HepG2 (cell line): ENCODE data around the gene LITAF. TPM values are rescaled to one million over a fixed set of nuclear protein-coding genes. Genes with fewer than 3 reads are reported as not detected.

Experiments
- ERF ChIP-seq: IDR thresholded peaks from 2 replicates; pipeline ENCODE4 v1.6.1; 2018; ENCODE audit warnings: missing biosample characterization, missing genetic modification reagents
- MEIS2 ChIP-seq: sonication (generic); formaldehyde crosslinking; IDR thresholded peaks from 2 replicates; pipeline ENCODE4 v1.9.0; 2021; ENCODE audit warnings: mild to moderate bottlenecking, missing genetic modification reagents
- NRL ChIP-seq: sonication (generic); formaldehyde crosslinking; IDR thresholded peaks from 2 replicates; pipeline ENCODE4 v1.5.0; 2020; ENCODE audit warnings: missing genetic modification reagents, mild to moderate bottlenecking, moderate library complexity, borderline replicate concordance
- PLSCR1 ChIP-seq: sonication (generic); formaldehyde crosslinking; IDR thresholded peaks from 2 replicates; pipeline ENCODE4 v1.5.0; 2020; ENCODE audit warnings: missing genetic modification reagents, mild to moderate bottlenecking, borderline replicate concordance
- THAP11 ChIP-seq: IDR thresholded peaks from 2 replicates; pipeline ENCODE4 v1.6.1; 2016; ENCODE audit warnings: missing biosample characterization, missing genetic modification reagents
- XRCC5 ChIP-seq: fragments of 200-400 bp; formaldehyde crosslinking; optimal IDR thresholded peaks from 2 replicates; pipeline ENCODE3; 2017; ENCODE audit warnings: mild to moderate bottlenecking, low read length
- ZC3H4 ChIP-seq: sonication (generic); formaldehyde crosslinking; IDR thresholded peaks from 2 replicates; pipeline ENCODE4 v1.4.0; 2020; ENCODE audit warnings: missing genetic modification reagents, borderline replicate concordance
- ZNF207 ChIP-seq: fragments of 450-650 bp; IDR thresholded peaks from 2 replicates; pipeline ENCODE4 v1.6.1; 2016; ENCODE audit warnings: antibody characterized with exemption, borderline replicate concordance
- ZNF407 ChIP-seq: sonication (generic); formaldehyde crosslinking; IDR thresholded peaks from one replicate; pipeline ENCODE4 v1.5.1; 2020; ENCODE audit warnings: mild to moderate bottlenecking, missing genetic modification reagents; ENCODE audit errors: not compliant biosample characterization
- ZNF605 ChIP-seq: sonication (generic); formaldehyde crosslinking; IDR thresholded peaks from 2 replicates; pipeline ENCODE4 v1.8.0; 2022; ENCODE audit warnings: mild to moderate bottlenecking, missing genetic modification reagents
- polyA plus RNA-seq, 8 experiments: library from polyadenylated mRNA; depleted of rRNA in 3 of 8; stranded (reverse) in 7 of 8; unstranded in 1 of 8; fragments of >200 nt; fragmentation: Illumina TruSeq in 4 of 8; extraction: Trizol in 4 of 8; gene quantifications; 2 replicates each; pipeline versions ENCODE4 v1.2.1 to v1.2.3, GENCODE V29; 2011 to 2016; ENCODE audit warnings: low read depth in 4 of 8, missing spikeins in 1 of 8, mixed read lengths in 1 of 8; ENCODE audit not compliant: insufficient read depth in 1 of 8
- total RNA-seq, 5 experiments: library from RNA; depleted of rRNA; stranded (reverse); fragments of >200 nt; fragmentation: Illumina TruSeq; extraction: Trizol; gene quantifications; 2 replicates each; pipeline ENCODE4 v1.2.3, GENCODE V29; 2016; ENCODE audit warnings: low read depth in 1 of 5
- TF ChIP-seq, protein P1 (sequence below): IDR thresholded peaks from 2 replicates; pipeline ENCODE4 v1.6.1; 2016; ENCODE audit warnings: low read depth, control low read depth
- TF ChIP-seq, protein P2 (sequence below): sonication (generic); formaldehyde crosslinking; IDR thresholded peaks from 2 replicates; pipeline ENCODE4 v1.4.0; 2020; ENCODE audit warnings: missing genetic modification reagents, low read depth, mild to moderate bottlenecking, borderline replicate concordance
- TF ChIP-seq, protein P3 (sequence below): sonication (generic); formaldehyde crosslinking; IDR thresholded peaks from 2 replicates; pipeline ENCODE4 v1.5.0; 2020; ENCODE audit warnings: mild to moderate bottlenecking, missing genetic modification reagents

LITAF gene
- total and polyA plus RNA-seq, 2 of the 13 experiments (the other 11 are each of a cell fraction or from before 2014, with no cell fraction given) = 80.1 to 141 TPM

- peak; percentile 55 for TF ChIP-seq ZNF407 (CRISPR knock-in tag)
- TF ChIP-seq ZNF207 = no peak
- TF ChIP-seq, protein P1, sequence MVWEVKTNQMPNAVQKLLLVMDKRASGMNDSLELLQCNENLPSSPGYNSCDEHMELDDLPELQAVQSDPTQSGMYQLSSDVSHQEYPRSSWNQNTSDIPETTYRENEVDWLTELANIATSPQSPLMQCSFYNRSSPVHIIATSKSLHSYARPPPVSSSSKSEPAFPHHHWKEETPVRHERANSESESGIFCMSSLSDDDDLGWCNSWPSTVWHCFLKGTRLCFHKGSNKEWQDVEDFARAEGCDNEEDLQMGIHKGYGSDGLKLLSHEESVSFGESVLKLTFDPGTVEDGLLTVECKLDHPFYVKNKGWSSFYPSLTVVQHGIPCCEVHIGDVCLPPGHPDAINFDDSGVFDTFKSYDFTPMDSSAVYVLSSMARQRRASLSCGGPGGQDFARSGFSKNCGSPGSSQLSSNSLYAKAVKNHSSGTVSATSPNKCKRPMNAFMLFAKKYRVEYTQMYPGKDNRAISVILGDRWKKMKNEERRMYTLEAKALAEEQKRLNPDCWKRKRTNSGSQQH (CRISPR knock-in tag) = peak; percentile 71; the same call in 1 of the 2 replicates
- TF ChIP-seq, protein P2, sequence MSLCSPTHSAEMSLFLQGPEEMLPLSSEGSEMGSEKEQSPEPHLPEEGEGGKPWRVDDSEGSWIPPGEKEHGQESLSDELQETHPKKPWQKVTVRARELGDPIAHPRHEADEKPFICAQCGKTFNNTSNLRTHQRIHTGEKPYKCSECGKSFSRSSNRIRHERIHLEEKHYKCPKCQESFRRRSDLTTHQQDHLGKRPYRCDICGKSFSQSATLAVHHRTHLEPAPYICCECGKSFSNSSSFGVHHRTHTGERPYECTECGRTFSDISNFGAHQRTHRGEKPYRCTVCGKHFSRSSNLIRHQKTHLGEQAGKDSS (CRISPR knock-in tag) = 0 out of 2 replicates have a peak, but pooled peaks have one; percentile 57
- TF ChIP-seq THAP11 = peak; percentile 25; the same call in 1 of the 2 replicates
- TF ChIP-seq, protein P3, sequence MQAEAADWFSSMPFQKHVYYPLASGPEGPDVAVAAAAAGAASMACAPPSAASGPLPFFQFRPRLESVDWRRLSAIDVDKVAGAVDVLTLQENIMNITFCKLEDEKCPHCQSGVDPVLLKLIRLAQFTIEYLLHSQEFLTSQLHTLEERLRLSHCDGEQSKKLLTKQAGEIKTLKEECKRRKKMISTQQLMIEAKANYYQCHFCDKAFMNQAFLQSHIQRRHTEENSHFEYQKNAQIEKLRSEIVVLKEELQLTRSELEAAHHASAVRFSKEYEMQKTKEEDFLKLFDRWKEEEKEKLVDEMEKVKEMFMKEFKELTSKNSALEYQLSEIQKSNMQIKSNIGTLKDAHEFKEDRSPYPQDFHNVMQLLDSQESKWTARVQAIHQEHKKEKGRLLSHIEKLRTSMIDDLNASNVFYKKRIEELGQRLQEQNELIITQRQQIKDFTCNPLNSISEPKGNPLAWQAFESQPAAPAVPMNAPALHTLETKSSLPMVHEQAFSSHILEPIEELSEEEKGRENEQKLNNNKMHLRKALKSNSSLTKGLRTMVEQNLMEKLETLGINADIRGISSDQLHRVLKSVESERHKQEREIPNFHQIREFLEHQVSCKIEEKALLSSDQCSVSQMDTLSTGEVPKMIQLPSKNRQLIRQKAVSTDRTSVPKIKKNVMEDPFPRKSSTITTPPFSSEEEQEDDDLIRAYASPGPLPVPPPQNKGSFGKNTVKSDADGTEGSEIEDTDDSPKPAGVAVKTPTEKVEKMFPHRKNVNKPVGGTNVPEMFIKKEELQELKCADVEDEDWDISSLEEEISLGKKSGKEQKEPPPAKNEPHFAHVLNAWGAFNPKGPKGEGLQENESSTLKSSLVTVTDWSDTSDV (CRISPR knock-in tag) = peak; percentile 90
- TF ChIP-seq NRL (CRISPR knock-in tag) = peak; percentile 89
- peak; percentile 31 for TF ChIP-seq MEIS2 (CRISPR knock-in tag)
- peak; percentile 27; the same call in 1 of the 2 replicates for TF ChIP-seq ERF (CRISPR knock-in tag)
- TF ChIP-seq XRCC5 = peak; percentile 11
- TF ChIP-seq PLSCR1 (CRISPR knock-in tag) = no peak
- 0 out of 2 replicates have a peak, but pooled peaks have one; percentile 15 for TF ChIP-seq ZC3H4 (CRISPR knock-in tag)
- peak; percentile 90 for TF ChIP-seq ZNF605 (CRISPR knock-in tag)
These were observed 1.0 kb downstream of the LITAF start (continued) for GRCh38 chr16:11585460-11586377.
